NCI-H1694 (cell line): ENCODE results near the gene PPP1R3F.

Experiments used
- DNase-seq: peaks from one replicate; lab custom pipeline; 2025; lab: John Stamatoyannopoulos, UW

Gene PPP1R3F

GRCh38 chrX:49269767-49270248 lies at the start of gene PPP1R3F:
TSS of gene PPP1R3F (plus strand) at chrX:49269793. CDS start at chrX:49269870, 77 bp downstream.
- DNase-seq, result no peak

GRCh38 chrX:49220100-49220499 lies 49.5 kb upstream of the PPP1R3F start:
- DNase-seq, result no peak

- no peak for DNase-seq
Measured at GRCh38 chrX:49221868-49222267, 47.7 kb upstream of the PPP1R3F start.

- no peak for DNase-seq
Measured at GRCh38 chrX:49225858-49226257, 43.7 kb upstream of the PPP1R3F start.

GRCh38 chrX:49226946-49227345 lies 42.6 kb upstream of the PPP1R3F start:
- no peak for DNase-seq

GRCh38 chrX:49227726-49228125 lies 41.9 kb upstream of the PPP1R3F start:
- DNase-seq, result no peak

- DNase-seq, result no peak
Measured at GRCh38 chrX:49228185-49228584, 41.4 kb upstream of the PPP1R3F start.

- no peak for DNase-seq
Measured at GRCh38 chrX:49230500-49231232, 38.9 kb upstream of the PPP1R3F start.

GRCh38 chrX:49231333-49232000 lies 38.1 kb upstream of the PPP1R3F start:
- no peak for DNase-seq

- no peak for DNase-seq
Measured at GRCh38 chrX:49232525-49232924, 37.1 kb upstream of the PPP1R3F start.

GRCh38 chrX:49233176-49233575 lies 36.4 kb upstream of the PPP1R3F start, which contains the start of gene CACNA1F:
TSS of gene CACNA1F (minus strand) at chrX:49233340. CDS start at chrX:49233309, 31 bp downstream.
- no peak for DNase-seq

GRCh38 chrX:49233887-49234555 lies 35.6 kb upstream of the PPP1R3F start:
- no peak for DNase-seq

GRCh38 chrX:49237060-49237459 lies 32.5 kb upstream of the PPP1R3F start:
- DNase-seq, result no peak

GRCh38 chrX:49238735-49239134 lies 30.9 kb upstream of the PPP1R3F start:
- no peak for DNase-seq

GRCh38 chrX:49242545-49243066 lies 27.0 kb upstream of the PPP1R3F start:
- DNase-seq, result no peak

- DNase-seq, result no peak
Measured at GRCh38 chrX:49243166-49243565, 26.4 kb upstream of the PPP1R3F start.

GRCh38 chrX:49244207-49244606 lies 25.4 kb upstream of the PPP1R3F start:
- DNase-seq, result no peak

GRCh38 chrX:49246541-49246940 lies 23.1 kb upstream of the PPP1R3F start:
- no peak for DNase-seq

GRCh38 chrX:49247346-49247745 lies 22.2 kb upstream of the PPP1R3F start:
- no peak for DNase-seq

- DNase-seq, result peak; percentile 15
Measured at GRCh38 chrX:49247916-49248811, 21.4 kb upstream of the PPP1R3F start.

- DNase-seq, result no peak
Measured at GRCh38 chrX:49249071-49249470, 20.5 kb upstream of the PPP1R3F start.
